GM19193 (cell line): ENCODE data around the gene ACRV1.
A peak's percentile ranks its signal among the peaks of the same experiment; 100 is the strongest.

Source experiments
- POLR2A ChIP-seq: IDR thresholded peaks from 4 replicates; pipeline ENCODE4 v1.6.1; 2011; ENCODE audit not compliant: insufficient read depth, insufficient read length; ENCODE audit errors: extremely low read depth

Gene ACRV1

DNA sequence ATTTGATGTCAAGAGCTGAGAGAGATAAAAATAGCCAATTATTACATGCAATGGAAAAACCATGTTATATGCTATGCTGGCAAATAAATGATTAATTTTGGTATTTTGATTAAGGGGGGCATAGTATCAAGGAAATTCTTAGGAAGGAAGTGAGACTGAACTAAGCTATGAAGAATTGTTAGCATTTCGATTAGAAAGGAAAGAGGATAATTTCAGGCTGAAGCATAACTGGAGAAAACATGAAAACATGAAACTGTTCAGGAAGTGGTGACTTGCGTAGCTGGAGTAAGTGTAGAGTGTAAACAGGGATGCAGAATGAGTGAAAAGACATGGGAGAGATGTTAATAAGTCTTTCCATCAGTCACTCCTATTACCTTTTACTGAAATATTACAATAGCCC is 6.4 kb downstream of the ACRV1 start:
- no peak for TF ChIP-seq POLR2A

DNA sequence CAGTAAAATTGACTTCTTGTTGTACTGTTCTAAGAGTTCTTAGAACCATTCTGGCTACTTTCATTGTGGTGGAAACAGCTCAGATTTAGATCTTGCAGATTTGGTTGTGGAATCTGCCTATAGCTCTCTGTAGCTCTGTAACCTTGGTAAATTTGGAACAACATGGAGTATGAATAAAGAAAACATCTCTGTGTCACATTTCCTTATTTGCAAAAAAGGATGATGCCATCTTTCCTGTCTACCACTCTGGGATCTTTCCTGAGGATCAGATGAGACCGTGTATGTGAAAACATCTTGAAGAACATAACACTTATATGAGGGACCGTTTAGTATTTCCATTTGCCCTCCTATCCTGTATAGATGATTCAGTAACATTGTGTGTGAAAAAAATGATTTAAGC is 9.1 kb downstream of the ACRV1 start:
- TF ChIP-seq POLR2A: no peak

DNA sequence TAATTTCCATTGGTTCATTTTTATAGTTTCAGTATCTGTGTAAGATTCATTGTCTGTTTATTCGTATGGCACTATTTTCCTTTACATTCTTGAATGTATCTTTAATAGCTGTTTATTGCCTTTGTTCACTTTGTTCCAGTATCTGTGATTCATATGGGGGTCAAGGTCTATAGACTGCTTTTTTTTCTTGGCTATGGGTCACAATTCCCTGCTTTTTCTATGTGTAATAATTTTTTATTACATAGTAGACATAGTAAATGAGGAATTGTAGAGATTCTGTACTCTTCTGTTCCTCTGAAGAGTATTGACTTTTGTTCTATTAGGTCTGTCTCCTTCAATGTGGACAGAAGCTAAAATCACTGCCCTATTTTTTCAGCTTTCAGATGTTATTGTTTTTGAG is 10.5 kb downstream of the ACRV1 start:
- TF ChIP-seq POLR2A: no peak

DNA sequence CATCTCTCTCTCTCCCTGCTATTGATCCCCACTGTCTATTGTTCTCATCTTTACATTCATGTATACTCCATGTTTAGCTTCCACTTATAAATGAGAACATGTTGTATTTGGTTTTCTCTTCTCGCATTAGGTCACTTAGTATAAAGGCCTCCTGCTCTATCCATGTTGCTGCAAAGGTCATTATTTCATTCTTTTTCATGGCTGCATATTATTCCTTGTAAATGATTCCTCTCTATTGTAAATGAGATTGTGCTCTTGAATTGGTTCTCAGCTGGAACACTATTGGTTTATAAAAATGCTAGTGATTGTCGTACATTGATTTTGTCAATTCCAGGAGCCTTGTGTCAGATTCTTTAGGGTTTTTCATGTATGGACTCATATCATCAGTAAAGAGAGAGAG is 13.5 kb downstream of the ACRV1 start:
- TF ChIP-seq POLR2A: no peak

DNA sequence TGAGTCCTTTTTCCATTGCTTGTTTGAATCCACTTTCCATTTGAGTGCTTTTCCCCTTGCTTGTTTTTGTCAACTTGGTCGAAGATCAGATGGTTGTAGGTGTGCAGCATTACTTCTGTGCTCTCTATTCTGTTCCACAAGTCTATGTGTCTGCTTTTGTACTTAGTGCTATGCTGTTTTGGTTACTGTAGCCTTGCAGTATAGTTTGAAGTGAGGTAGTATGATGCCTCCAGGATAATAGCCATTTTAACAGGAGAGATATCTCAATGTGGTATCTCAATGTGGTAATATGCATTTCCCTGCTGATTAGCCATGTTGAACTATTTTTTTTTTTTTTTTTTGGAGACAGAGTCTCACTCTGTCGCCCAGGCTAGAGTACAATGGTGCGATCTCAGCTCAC is 16.7 kb downstream of the ACRV1 start:
- no peak for TF ChIP-seq POLR2A

DNA sequence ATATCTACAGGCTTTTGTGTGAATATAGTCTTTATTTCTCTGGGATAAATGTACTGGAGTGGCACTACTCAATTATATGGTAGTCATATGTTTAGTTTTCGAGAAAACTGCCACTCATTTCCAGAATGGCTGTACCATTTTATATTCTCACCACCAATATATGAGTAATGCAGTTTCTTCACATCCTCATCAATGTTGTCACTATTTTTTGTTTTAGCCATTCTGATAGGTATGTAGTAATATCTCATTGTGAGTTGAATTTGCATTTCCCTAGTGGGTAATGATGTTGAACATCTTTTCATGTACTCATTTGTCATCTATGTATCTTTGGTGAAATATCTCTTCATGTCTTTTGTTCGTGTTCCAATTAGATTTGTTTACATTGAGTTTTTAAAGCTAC is 18.0 kb downstream of the ACRV1 start:
- no peak for TF ChIP-seq POLR2A

DNA sequence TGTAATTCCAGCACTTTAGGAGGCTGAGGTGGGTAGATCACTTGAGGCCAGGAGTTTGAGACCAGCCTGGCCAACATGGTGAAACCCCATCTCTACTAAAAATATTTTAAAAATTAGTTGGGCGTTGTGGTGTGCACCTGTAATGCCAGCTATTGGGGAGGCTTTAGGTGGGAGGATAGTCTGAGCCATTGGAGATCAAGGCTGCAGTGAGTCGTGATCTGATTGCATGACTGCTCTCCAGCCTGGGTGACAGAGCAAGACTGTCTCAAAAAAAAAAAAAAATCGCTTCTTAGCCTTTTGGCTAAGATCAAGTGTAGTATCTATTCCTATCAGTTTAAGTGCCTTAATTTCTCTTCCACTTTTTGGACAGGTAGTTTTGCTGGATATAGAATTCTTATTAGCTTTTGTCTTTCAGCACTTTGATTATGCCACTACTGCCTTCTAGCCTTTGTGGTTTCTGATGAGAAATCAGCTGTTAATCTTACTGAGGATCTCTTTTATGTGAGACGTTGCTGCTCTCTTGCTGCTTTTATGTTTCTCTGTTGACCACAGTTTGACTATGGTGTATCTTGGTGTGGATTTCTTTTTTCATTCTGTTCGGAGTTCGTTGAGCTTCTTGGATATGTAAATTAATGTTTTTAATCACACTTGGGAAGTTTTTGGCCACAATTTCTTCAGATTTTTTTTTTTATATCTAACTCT is 31.0 kb downstream of the ACRV1 start:
- no peak for TF ChIP-seq POLR2A

DNA sequence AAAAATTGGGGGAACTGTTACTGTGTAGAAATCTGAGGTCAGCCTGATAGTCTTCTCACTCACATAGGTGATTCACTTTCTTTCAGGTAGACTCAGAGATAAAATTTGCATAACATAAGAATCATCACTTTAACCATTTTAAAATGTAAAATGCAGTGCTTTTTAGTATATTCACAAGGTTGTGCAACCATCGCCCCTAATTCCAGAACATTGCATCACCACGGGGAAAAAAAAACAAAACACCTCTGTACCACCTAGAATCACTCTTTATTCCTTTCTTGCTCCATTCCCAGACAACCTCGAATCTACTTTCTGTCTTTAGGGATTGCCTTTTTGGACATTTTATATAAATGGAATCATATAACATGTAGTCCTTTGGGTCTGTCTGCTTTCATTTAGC is 34.8 kb downstream of the ACRV1 start:
- TF ChIP-seq POLR2A: no peak

DNA sequence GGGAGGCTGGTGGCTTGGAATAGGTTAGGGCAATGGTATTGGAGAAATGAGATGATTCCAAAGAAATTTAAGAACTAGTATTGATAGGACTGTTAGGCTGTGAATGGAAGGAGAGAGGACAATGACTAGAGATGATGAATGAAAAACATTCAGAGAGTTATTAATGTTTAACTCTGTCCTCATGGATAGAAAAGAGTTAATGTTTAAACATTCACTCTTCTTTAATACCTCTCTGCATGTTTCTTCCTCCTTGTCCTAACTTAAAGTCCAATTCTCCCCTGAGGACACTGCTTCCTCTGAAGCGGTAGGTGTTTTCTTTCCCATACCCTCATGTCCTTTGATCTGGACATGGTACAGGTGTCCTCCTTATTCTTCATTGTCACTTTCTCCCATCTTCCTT is 42.3 kb downstream of the ACRV1 start:
- TF ChIP-seq POLR2A: no peak

DNA sequence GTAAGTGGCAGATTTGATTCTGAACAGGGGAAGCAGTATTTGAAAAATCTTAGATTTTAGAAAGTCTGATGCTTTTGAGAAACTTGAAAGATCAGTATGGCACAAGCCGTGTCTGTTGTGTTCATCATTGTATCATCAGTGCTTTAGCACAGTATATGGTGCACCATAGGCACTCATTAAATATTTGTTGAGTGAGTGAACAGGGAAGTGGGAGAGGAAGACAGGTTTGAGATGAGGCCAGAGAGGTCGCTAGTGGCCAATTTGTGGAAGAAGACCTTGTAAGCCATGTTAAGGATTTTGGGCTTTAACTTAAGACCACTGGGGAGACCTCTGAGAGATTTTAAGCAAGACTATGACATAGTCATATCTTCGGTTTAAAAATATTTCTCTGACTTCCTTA is 42.8 kb downstream of the ACRV1 start:
- no peak for TF ChIP-seq POLR2A

DNA sequence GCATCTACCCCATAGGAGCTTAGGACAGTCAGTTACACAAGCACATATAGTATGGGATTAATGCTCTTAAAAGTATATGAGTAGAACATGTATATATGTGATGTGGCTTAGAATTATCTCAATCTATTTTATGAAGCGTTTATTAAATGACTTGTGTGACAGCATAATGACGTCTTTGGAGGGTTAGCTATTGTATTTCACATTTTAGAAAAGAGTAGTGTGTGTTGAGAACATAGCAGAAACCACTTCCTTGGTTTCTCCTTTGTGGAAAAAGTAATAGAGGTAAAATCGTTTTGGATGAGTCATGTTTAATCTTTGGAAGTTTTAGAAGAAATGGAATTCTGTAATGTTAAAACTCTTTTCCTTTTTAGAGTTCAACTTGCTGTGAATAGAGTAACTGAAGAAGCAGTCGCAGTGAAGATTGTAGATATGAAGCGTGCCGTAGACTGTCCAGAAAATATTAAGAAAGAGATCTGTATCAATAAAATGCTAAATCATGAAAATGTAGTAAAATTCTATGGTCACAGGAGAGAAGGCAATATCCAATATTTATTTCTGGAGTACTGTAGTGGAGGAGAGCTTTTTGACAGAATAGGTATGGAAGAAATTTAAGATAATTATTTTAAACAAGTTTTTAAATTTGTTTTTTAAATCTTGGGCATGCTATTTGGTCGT is 53.3 kb downstream of the ACRV1 start:
- TF ChIP-seq POLR2A: no peak

DNA sequence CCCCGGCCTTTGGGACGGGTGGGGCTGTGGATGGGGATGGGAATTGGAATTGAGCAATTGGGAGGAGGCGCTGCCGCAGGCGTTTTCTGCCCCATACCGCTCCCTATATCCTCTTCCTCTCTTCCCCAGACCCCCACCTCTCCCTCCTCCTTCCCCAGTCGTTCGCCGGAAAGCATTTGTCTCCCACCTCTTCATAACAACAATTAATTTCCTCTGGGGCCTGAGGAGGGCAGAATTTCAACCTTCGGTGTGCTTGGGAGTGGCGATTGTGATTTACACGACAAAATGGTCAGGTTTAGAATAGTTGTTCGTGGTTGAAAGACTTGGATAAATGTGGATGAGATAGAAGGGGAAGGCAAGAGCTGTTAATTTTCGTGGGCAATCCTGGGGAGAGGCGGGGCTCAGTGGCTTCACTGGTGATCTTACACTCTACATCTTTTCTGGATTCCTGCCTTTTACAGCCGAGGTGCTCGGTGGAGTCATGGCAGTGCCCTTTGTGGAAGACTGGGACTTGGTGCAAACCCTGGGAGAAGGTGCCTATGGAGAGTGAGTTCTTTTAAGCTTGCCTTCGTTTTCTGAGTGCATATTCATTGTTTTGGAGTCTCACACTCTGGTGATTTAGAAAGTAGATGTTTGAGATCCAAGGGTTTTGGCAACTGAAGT is 54.2 kb downstream of the ACRV1 start:
- no peak for TF ChIP-seq POLR2A

DNA sequence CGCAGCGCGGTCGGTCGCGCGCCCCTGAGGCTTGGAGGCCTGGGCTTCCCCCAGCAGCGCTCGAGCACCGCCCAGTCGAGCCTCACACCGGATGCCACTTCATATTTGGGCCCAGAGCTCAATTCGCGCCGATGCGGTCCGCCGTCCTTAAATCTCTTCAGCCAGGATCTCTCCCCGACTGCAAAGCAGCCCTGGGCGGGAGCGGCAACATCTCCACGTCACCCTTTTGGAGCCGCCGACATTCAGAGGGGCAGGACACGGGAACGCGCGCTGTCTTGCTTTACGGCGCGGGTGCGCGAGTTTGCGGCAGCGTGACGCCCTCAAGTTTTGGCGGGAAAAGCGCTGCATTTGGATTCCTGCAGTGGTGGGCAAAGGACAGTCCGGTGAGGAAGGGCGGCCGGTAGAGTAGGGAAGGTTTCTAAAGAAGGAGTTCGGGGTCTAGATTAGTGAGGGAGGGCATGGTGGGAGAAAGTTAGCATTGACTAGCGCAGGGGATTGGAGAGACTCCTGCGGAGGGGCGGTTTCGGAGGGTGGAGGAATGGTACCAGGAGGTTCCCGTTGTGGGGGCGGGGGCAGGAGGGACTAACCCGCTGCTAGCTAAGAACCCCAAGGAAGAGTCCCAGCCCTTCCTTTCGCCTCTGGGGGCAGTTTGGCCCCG is 54.9 kb downstream of the ACRV1 start:
- TF ChIP-seq POLR2A: peak; percentile 79

DNA sequence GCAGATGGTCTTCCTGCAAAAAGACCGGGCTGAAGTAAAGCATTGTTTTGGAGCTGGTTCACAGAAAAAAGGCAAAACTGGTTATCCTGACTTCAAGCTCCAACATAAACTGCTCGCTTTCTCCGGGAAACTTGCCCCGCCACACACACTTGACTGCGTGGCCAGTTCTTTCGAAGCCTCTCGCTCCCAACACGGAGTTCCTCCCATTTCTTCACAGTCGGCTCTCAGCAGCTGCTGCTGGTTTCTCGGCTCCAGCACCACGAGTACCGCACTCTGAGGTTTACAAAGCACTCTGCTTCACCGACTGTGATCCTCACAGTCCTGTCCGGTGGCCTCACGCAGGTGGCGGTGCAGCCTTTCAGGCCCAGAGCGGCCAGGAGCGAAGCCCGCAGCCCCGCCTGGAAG is 55.4 kb downstream of the ACRV1 start:
- no peak for TF ChIP-seq POLR2A

DNA sequence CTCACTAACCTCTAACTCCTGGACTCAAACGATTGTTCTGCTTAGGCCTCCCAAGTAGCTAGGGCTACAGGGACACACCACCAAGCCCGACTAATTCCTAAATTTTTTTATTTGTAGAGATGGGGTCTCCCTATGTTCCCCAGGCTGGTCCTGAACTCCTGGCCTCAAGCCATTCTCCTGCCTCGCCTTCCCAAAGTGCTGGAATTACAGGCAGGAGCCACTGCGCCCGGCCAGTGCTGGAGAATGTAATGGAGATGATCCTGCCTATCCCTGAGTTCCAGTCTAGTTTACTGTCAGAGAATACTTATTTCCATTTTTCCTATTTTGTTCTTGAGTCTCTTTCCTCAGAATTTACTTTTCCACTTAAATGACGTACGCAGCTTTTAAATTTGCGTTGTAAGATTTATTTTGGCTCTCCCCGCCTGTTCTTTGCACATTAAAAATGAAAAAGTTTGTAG is 55.9 kb downstream of the ACRV1 start, which contains the start of gene CHEK1:
Gene CHEK1, plus strand, starts transcription at position 408 of the 458 bp plus-strand sequence. CDS start 1,606 bp downstream, outside the sequence.
- no peak for TF ChIP-seq POLR2A
